HepG2 (cell line): ENCODE data around the gene TEX29. TPM values are rescaled to one million over a fixed set of nuclear protein-coding genes. Genes with fewer than 3 reads are reported as not detected.

Experiments
- ATAC-seq: fragments of 200-7000 bp; cut with Tn5 transposase; 3 replicates; pipeline ENCODE4 v1.9.1; 2020; ENCODE audit warnings: mild to moderate bottlenecking, moderate library complexity
- BruUV-seq: library from RNA; stranded (reverse); fragments of 400-500 nt; replicated peaks from 2 replicates; lab custom pipeline; 2021; lab: Mats Ljungman, UMichigan
- CTCF ChIA-PET: fragments of 300-600 bp; formaldehyde crosslinking; extraction: SDS; loops from one replicate; lab custom pipeline; 2021; ENCODE audit warnings: low total read pairs, inconsistent platforms, low intra/inter-chr PET ratio; lab: Yijun Ruan, JAX
- POLR2A ChIA-PET: fragments of 350-600 bp; sonication (Branson Sonifier 250); formaldehyde crosslinking; loops from one replicate; lab custom pipeline; 2020; ENCODE audit warnings: antibody characterized with exemption, inconsistent platforms; lab: Yijun Ruan, JAX
- DNase-seq: peaks from one replicate; pipeline ENCODE4 v3.0.0-alpha.2; 2015; ENCODE audit warnings: low spot score
- FAIRE-seq: peaks from 3 replicates; lab custom pipeline; 2011; peaks lifted over from hg19 to GRCh38; lab: Jason Lieb, UNC
- H2AFZ ChIP-seq: one replicate; pipeline ENCODE4 v1.6.1; 2011; ENCODE audit warnings: low read length, inconsistent platforms
- H3K27ac ChIP-seq: fragments of 300-600 bp; 3 replicates; pipeline ENCODE4 v1.8.0; 2011; ENCODE audit warnings: mixed run types, mild to moderate bottlenecking, mixed read lengths, low read length, inconsistent platforms; ENCODE audit not compliant: insufficient read depth; ENCODE audit errors: extremely low read length
- H3K27me3 ChIP-seq, 2 experiments: fragments of 200-600 bp in 1 of 2; 2 replicates in 1 of 2; 3 replicates in 1 of 2; pipeline versions ENCODE4 v1.6.0 to v1.8.0; 2011; ENCODE audit warnings: low read length in 2 of 2, mild to moderate bottlenecking in 2 of 2, moderate library complexity in 2 of 2, inconsistent platforms in 1 of 2; ENCODE audit not compliant: insufficient read depth in 2 of 2, control insufficient read depth in 1 of 2
- H3K36me3 ChIP-seq, 2 experiments: fragments of 200-600 bp in 1 of 2; replicated peaks in 1 of 2; 2 replicates in 1 of 2; 3 replicates in 1 of 2; pipeline versions ENCODE4 v1.5.1 to v1.8.0; 2011; ENCODE audit warnings: low read length in 2 of 2, inconsistent platforms in 1 of 2; ENCODE audit not compliant: insufficient read depth in 2 of 2, control insufficient read depth in 1 of 2
- H3K4me1 ChIP-seq: 2 replicates; pipeline ENCODE4 v1.5.1; 2012; ENCODE audit warnings: low read length, inconsistent platforms; ENCODE audit not compliant: insufficient read depth
- H3K4me2 ChIP-seq: 2 replicates; pipeline ENCODE4 v1.6.0; 2011; ENCODE audit warnings: low read depth, low read length, inconsistent platforms
- H3K4me3 ChIP-seq, 3 experiments: fragments of 200-600 bp in 1 of 3; sonication (generic), shearing (Covaris generic) in 1 of 3; replicated peaks in 1 of 3; 2 replicates each; pipeline ENCODE4 v1.5.1; 2011 to 2016; ENCODE audit warnings: low read length in 3 of 3, inconsistent platforms in 2 of 3, low read depth in 2 of 3, mild to moderate bottlenecking in 2 of 3, control low read depth in 1 of 3, mixed read lengths in 1 of 3; ENCODE audit not compliant: insufficient read depth in 1 of 3
- H3K79me2 ChIP-seq: one replicate; pipeline ENCODE4 v1.6.1; 2011; ENCODE audit warnings: low read length, inconsistent platforms; ENCODE audit not compliant: insufficient read depth
- H3K9ac ChIP-seq: 2 replicates; pipeline ENCODE4 v1.6.0; 2011; ENCODE audit warnings: mild to moderate bottlenecking, low read depth, low read length, inconsistent platforms; ENCODE audit not compliant: insufficient read depth
- H3K9me3 ChIP-seq: 2 replicates; pipeline ENCODE4 v1.5.1; 2012; ENCODE audit warnings: mild to moderate bottlenecking, low read length
- H4K20me1 ChIP-seq: 2 replicates; pipeline ENCODE4 v1.6.0; 2011; ENCODE audit warnings: inconsistent platforms, mild to moderate bottlenecking, low read length, moderate library complexity; ENCODE audit not compliant: insufficient read depth
- KAT8 ChIP-seq: IDR thresholded peaks from 2 replicates; pipeline ENCODE4 v1.6.1; 2016; ENCODE audit warnings: missing genetic modification reagents, missing compliant biosample characterization
- RBM22 ChIP-seq: fragments of 200-400 bp; formaldehyde crosslinking; optimal IDR thresholded peaks from 2 replicates; pipeline ENCODE3; 2017; ENCODE audit warnings: mild to moderate bottlenecking, low read length, moderate library complexity
- SNAPC4 ChIP-seq: sonication (generic); formaldehyde crosslinking; IDR thresholded peaks from 2 replicates; pipeline ENCODE4 v1.4.0; 2020; ENCODE audit warnings: mild to moderate bottlenecking, missing genetic modification reagents
- ZNF530 ChIP-seq: sonication (generic); formaldehyde crosslinking; IDR thresholded peaks from 2 replicates; pipeline ENCODE4 v1.5.0; 2020; ENCODE audit warnings: low read depth, mild to moderate bottlenecking, missing genetic modification reagents
- WGBS: methylation state at CpG from one replicate; pipeline ENCODE4 v1.1.6; 2017; ENCODE audit warnings: low lambda C conversion rate; 5-methylcytosine and 5-hydroxymethylcytosine counted together
- in situ Hi-C: cut with HindIII; loops from 2 replicates; pipeline ENCODE4 v1.10.0; 2017; ENCODE audit warnings: low pct_unique_long_range_greater_than_20kb; ENCODE audit not compliant: extremely low pct_ligation_motif_present
- intact Hi-C: fragments of 100-400 bp; cut with micrococcal nuclease; formaldehyde crosslinking; loops from one replicate; pipeline ENCODE4 v1.10.0; 2022; ENCODE audit not compliant: unreplicated experiment
- polyA plus RNA-seq, 8 experiments: library from polyadenylated mRNA; depleted of rRNA in 3 of 8; stranded (reverse) in 7 of 8; unstranded in 1 of 8; fragments of >200 nt; fragmentation: Illumina TruSeq in 4 of 8; extraction: Trizol in 4 of 8; gene quantifications; 2 replicates each; pipeline versions ENCODE4 v1.2.1 to v1.2.3, GENCODE V29; 2011 to 2016; ENCODE audit warnings: low read depth in 4 of 8, missing spikeins in 1 of 8, mixed read lengths in 1 of 8; ENCODE audit not compliant: insufficient read depth in 1 of 8
- total RNA-seq, 5 experiments: library from RNA; depleted of rRNA; stranded (reverse); fragments of >200 nt; fragmentation: Illumina TruSeq; extraction: Trizol; gene quantifications; 2 replicates each; pipeline ENCODE4 v1.2.3, GENCODE V29; 2016; ENCODE audit warnings: low read depth in 1 of 5

The TEX29 gene
- total and polyA plus RNA-seq, 2 of the 13 experiments (the other 11 are each of a cell fraction or from before 2014, with no cell fraction given) = 0.12 to 0.22 TPM

DNA sequence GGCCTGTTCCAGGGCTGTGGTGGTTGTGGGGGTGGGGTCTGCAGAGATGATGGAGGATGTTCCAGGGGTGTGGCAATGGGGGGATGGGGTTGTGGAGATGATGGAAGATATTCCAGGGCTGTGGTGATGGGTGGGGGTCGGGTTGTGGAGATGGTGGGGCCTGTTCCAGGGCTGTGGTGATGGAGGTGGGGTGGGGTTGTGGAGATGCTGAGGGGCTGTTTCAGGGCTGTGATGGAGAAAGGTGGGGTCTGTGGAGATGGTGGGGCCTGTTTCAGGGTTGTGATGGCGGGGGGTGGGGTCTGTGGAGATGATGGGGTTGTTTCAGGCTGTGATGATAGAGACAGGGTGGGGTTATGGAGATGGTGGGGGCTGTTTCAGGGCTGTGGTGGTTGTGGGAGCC lies 62.0 kb downstream of the TEX29 start:
- POLR2A ChIA-PET = no interaction called here
- no TSS peak for BruUV-seq
- intact Hi-C loops = no loop called here
- H3K79me2 ChIP-seq = no peaks in the 10 kb centered on the region
- TF ChIP-seq RBM22 = no peak
- TF ChIP-seq, all 625 proteins: peak for 0
- peaks cover 4% of the 10 kb centered on the region in 2 experiments; a peak in 2 of 5 replicates for H3K27me3 ChIP-seq
- H3K4me1 ChIP-seq = no peaks in the 10 kb centered on the region
- no peak overlapping the region for H2AFZ ChIP-seq
- H3K9me3 ChIP-seq = no peaks in the 10 kb centered on the region
- FAIRE-seq = no peak
- CTCF ChIA-PET = no interaction called here
- 0% methylated on average over 2 of the region's 2 CpGs for WGBS
- H3K9ac ChIP-seq = no peak overlapping the region
- no peak overlapping the region for H3K27ac ChIP-seq
- no peak overlapping the region for H3K4me3 ChIP-seq
- DNase-seq = no peak
- no peak for ATAC-seq
- H4K20me1 ChIP-seq = no peaks in the 10 kb centered on the region
- no peak overlapping the region for H3K4me2 ChIP-seq
- in situ Hi-C loops = no loop called here
- H3K36me3 ChIP-seq = no peaks in the 10 kb centered on the region

DNA sequence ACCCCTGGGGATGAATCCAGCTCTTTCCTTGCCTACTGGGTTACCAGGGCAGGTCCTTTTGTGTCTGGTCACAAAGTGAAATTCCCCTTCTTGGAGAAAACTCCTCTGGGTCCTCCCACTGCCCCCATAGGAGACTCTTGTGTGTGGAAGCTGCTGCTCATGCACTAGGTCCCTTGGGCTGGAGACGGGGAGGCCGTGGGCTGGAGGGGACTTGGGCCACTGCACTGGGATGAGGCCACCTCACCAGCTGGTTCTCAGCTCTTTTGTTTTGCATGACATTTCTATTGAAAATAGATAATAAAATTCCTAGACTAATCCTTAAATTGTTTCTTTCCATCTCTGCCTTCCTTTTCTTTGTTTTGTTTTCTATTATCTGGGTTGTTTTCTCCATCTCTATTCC lies 62.4 kb downstream of the TEX29 start:
- H3K9ac ChIP-seq = no peak overlapping the region
- no peaks in the 10 kb centered on the region for H3K9me3 ChIP-seq
- no peak overlapping the region for H3K4me3 ChIP-seq
- H3K79me2 ChIP-seq = no peaks in the 10 kb centered on the region
- FAIRE-seq (no peak), DNase-seq (no peak), ATAC-seq (no peak)
- H3K36me3 ChIP-seq = no peaks in the 10 kb centered on the region
- no peak overlapping the region for H3K27ac ChIP-seq
- H3K27me3 ChIP-seq = peaks cover 5 to 7% of the 10 kb centered on the region in 2 experiments; a peak in 2 of 5 replicates
- no peak overlapping the region for H2AFZ ChIP-seq
- ChIA-PET CTCF (no interaction called here), POLR2A (no interaction called here)
- TF ChIP-seq KAT8 (no peak), SNAPC4 (CRISPR knock-in tag) (no peak), ZNF530 (CRISPR knock-in tag) (no peak)
- H3K4me2 ChIP-seq = no peak overlapping the region
- BruUV-seq = no TSS peak
- no peaks in the 10 kb centered on the region for H4K20me1 ChIP-seq
- 0% methylated on average over 2 of the region's 2 CpGs for WGBS
- in situ Hi-C loops (no loop called here), intact Hi-C loops (no loop called here)
- no peaks in the 10 kb centered on the region for H3K4me1 ChIP-seq
